ENCODE measurements around the gene MRPL57. TPM values are rescaled to one million over a fixed set of nuclear protein-coding genes. Genes with fewer than 3 reads are reported as not detected.

Gene MRPL57
- polyA plus RNA-seq, 12 donors, result 13.6 to 17.6 (median 15.5) TPM; not detected in 1

Other genes starting within 250 kb of the MRPL57 start
- gene LATS2, start 115.1 kb upstream of the MRPL57 start, polyA plus RNA-seq (ENCODE audit: insufficient read length in 12 of 12), result 10 to 100 TPM in 11 of 12 donors, not detected in 1; 14.4 to 23.0 (median 17.3) TPM
- 100 to 1,000 TPM in 11 of 12 donors, not detected in 1; 170 to 228 (median 209) TPM for gene SAP18, start 36.5 kb upstream of the MRPL57 start, polyA plus RNA-seq (ENCODE audit: insufficient read length in 12 of 12)
- gene SKA3, start 106 bp upstream of the MRPL57 start, polyA plus RNA-seq (ENCODE audit: insufficient read length in 12 of 12), result 10 to 100 TPM in 1 of 12 donors, 1 to 10 TPM in 9, not detected in 2; 3.5 to 13.7 (median 6.3) TPM